ENCODE data around the gene CSAD.

Gene CSAD

GRCh38 chr12:53198486-53199110 lies 17.9 kb upstream of the CSAD start:
- no peak for DNase-seq

DNA sequence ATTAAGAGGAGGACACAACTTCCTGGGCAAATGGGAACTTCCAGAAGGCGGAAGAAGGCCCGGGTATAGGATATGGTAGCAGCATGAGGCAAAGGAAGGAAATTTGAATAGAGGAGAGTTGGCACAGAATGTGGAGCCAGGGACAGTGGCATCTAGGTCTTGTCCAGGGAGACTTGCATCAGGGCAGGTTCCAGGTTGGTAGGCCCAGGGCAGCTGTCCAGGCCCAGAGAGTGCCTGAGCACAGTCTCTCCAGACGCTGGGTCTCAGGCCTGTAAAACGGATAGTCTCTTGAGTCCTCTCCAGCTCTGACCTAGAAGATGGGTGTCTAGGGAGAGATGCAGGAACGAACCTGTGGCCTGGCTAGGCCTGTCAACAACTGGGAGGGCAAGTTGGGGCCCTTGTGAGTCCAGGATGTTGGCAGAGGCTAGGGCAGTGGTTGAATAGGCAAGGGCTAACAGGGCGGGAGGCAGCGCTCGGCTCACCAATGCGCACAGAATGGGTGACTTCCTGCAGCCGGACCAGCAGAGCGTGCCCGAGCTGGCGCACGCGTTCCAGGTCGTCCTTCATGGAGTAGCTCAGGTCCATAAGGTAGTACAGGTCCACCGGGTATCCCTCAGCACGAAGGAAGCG lies 16.4 kb upstream of the CSAD start:
- DNase-seq: no peak

DNA sequence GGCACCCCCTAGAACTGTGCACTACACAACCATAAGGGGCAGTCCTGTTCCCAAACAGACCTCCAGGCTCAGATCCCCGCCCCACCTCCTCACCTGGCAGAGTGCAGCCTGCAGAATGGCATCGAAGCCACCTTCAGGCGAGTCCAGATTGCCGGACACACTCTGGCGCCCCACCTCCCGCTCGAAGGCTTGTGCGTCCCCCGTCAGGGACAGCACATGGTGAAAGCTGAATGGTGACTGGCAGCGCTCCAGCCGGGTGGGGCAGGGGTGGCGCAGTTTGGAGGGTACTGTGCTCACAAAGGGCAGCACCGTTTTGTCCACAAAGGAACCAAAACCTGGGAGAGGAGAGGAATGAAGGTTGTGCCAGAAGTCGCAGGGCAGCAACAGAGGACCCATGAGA lies 15.8 kb upstream of the CSAD start:
- DNase-seq: no peak

DNA sequence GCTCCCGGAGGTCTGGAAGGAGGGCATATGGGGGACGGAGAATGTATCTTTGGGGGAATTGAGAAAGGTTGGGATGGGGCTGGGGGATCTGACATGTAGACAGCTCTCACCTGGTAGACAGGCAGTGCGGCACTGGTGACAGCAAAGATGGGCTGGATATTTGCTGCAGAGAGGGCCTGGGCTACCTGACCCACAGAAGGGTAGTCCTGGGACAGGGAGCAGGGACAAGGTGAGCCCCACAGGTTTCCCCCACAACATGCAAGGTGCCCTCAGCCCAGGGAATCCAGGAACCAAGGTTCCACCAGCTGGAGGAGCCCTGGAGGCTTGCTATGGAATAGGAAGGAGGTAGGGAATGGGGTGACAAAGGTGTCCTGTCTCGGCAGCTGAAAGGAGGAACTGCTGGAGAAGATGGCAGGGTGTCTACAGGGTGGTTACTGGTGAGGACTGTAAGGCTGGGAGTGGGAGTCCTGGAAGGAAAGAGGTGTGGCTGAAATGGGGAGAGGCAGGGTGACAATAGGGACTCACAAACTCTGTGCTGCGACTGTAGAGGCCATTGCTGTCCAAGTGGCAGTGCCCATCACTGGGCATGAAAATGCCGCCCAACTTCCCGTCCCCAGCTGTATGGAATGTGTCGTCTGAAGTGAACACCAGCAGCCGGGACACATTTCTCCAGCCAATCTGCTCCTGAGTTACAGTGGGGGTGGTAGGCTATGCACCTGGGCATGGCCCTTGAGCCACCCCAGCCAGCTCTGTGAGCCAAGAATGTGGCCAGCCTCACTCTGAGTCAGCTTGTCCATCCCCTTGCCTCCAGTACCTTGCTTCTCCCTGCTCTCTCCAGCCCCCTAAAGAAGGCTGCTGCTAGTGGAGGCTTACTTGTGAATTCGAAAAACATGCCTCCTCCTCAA lies 15.0 kb upstream of the CSAD start:
- DNase-seq: no peak

DNA sequence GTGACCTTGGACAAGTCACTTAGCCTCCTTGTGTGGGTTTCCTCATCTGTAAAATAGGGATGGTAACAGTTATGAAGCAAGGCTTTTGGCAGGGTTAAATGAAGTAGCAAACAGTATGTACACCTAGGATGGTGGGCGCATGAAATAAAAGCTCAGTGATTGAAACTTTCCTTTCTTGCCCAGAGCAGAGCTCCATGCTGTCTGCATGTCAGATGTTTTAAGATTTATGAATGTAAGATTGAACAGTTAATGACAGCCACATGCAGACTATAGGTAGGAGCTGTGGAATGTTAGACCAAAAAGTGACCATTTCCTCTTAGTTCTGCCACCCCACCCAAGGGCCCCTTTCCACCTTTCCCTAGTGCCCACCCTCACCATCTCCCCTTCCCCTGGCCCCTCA lies 14.2 kb upstream of the CSAD start:
- DNase-seq: no peak

DNA sequence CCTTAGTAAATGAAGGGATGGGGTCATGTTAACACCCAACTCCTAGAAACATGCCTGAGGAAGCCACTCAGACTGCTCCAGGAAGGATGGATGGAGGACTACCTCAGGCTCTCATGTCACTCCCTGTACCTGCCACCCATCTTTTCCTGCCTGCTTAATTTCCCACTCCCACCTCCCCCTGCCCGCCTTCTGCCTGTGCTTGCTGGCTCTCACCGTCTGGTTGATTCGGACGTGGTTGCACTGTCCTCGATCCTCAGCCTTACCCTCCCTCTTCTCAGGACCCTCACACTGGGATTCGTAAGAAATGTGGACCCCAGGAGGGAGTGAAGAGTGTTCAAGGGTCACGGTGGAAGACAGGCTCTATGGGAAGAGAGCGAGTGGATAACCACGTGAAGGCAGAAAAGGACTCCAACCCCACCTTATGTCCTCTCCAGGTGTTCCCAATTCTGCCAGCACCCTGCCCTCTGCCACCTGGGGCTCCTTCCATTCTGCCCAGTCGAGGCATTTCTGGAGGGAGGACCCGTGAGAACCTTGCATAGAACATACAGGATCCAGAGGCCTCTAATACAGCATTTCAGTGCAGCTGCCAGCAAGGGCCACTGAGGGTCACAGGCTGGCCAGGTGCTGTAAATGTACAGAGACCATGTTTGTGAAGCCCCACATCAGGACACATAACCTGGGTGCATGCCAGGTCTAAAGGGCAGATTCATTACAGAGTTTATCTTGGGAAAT lies 13.4 kb upstream of the CSAD start:
- DNase-seq: no peak

GRCh38 chr12:53193040-53193439 lies 12.3 kb upstream of the CSAD start:
- no peak for DNase-seq

DNA sequence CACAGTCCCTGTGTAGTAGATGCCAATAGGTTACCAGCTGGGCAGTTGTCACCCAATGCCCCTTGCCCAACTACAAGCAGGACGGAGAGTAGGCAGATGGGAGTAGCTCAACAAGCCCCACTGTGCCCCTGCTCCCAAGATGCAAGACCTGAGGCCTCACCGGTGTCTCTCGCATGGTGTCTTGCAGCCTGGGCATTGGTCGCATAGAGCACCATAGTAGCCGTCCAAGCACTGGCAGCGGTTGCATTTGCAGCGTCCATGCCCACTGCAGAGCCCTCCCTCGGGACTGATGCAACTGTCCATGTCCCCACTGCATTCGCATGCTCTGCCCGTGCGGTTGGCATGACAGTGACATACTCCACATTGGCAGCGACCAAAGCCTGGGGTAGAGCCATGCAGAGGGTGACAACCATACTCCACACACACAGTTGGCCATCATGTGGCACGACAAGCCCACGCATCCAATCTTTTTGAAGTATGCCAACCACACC lies 11.9 kb upstream of the CSAD start:
- no peak for DNase-seq

GRCh38 chr12:53191885-53192530 lies 11.3 kb upstream of the CSAD start:
- no peak for DNase-seq

GRCh38 chr12:53191096-53191884 lies 10.6 kb upstream of the CSAD start:
- DNase-seq: no peak

DNA sequence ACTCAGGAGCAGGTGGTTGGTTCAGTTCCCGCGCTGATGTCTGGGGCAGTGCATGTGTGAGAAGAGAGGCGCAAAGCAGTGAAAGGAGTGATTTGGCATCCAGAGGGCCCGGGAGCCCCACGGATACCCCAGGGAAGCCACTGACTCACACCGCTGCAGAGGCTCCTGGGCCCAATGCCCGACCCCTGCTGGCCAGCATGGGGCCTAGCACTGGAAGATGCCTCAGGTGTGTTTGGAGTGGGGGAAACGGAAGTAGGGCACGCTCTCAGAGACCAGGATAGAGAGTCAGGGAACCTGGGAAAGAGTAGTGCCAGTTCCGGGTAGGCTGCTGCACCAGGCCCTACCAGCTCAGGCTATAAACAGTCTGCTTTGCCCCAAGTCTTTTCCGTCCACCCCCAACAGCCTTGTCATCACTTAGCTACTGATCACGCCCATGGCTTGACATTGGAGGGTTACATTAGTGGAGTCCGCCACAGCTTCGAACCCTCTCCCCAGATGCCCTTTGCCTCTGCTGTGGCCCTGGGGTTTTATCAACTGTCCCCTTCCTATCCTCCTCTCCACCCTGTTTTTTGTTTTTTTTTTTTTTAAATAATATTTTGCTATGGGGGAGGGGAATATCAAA lies 9.5 kb upstream of the CSAD start:
- DNase-seq: peak; percentile 60

- DNase-seq: no peak
Observed at GRCh38 chr12:53187145-53187899, 6.6 kb upstream of the CSAD start.

- no peak for DNase-seq
Observed at GRCh38 chr12:53186745-53187144, 6.0 kb upstream of the CSAD start.

DNA sequence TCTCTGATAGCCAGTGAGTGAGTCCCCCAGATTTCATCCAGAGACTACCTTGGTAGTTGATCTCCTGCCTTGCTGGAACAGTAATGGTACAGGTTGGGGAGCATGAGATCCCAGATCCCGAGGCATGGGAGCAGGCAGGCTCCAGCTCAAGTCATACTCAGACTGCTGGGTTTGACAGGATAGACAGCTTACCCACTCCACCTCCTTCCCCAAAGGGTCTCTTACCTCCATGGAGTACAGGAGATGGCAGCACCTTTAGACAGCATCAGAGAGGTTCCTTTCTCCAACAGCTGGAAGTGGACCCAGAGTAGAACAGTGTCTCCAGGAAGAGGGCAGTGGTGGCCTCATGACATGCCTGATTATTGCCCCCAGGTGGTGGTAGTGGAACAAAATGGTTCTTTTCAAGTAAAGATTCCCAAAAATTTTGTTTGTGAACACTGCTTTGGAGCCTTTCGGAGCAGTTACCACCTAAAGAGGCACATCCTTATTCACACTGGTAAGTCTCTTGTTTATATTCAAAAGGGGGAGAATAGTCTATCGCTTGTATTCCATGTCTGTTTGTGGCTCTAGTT lies 4.9 kb upstream of the CSAD start:
- DNase-seq: no peak

- DNase-seq: no peak
Observed at GRCh38 chr12:53184828-53185227, 4.1 kb upstream of the CSAD start.

- no peak for DNase-seq
Observed at GRCh38 chr12:53182903-53183302, 2.2 kb upstream of the CSAD start.

GRCh38 chr12:53181935-53182334 lies 1.2 kb upstream of the CSAD start:
- DNase-seq: no peak

GRCh38 chr12:53180931-53181645 lies 363 bp upstream of the CSAD start:
- DNase-seq: no peak

DNA sequence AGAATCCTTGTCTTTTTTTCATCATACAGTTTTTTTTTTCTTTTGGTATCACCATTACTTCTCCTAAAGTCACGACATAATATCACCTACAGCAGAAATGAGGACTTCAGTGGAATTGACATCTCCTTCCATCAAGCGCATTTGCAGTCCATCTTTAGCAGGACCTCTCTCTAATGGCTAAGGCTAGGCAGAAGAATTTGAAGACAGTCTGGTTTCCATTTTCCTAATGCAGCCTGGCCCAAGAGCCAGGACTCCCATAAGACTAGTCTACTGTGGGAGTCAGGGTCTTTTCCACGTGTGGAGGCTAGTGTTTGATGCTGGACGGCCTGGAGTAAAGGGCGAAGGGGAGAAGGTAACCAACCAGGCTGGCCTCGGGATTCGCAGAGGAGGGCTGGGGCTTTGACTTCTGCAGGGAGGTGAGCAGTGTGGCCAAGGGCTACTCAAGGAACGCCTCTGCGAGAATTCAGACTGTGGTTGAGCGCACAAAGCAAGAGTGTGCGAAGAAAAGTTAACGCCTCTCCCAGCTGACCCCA lies 972 bp downstream of the CSAD start:
- no peak for DNase-seq

Data from NCI-H2029 treated with DMSO at 0.1 percent for 48 hours (cell line).